H9 (cell line): ENCODE measurements around the gene MLLT3. TPM values are rescaled to one million over a fixed set of nuclear protein-coding genes. Genes with fewer than 3 reads are reported as not detected.

Source experiments
- DNase-seq: peaks from one replicate; pipeline ENCODE4 v3.0.0-alpha.2; 2017
- H2AFZ ChIP-seq: one replicate; pipeline ENCODE4 v1.6.1; 2013; ENCODE audit warnings: mild to moderate bottlenecking, low read length, control low read depth, moderate library complexity
- H2AK5ac ChIP-seq: 2 replicates; pipeline ENCODE4 v1.6.1; 2013; ENCODE audit warnings: low read length, control low read depth, mixed read lengths; ENCODE audit not compliant: insufficient read length
- H2BK120ac ChIP-seq: one replicate; pipeline ENCODE4 v1.6.1; 2013; ENCODE audit warnings: low read depth, mild to moderate bottlenecking, low read length, control low read depth, inconsistent platforms; ENCODE audit not compliant: poor library complexity, severe bottlenecking
- H2BK12ac ChIP-seq: 2 replicates; pipeline ENCODE4 v1.6.1; 2013; ENCODE audit warnings: low read length, control low read depth, mixed read lengths, low read depth; ENCODE audit not compliant: insufficient read length
- H2BK15ac ChIP-seq: 2 replicates; pipeline ENCODE4 v1.6.1; 2013; ENCODE audit warnings: low read depth, low read length, control low read depth
- H2BK20ac ChIP-seq: one replicate; pipeline ENCODE4 v1.6.1; 2013; ENCODE audit warnings: low read depth, mild to moderate bottlenecking, low read length, control low read depth, inconsistent platforms; ENCODE audit not compliant: poor library complexity, severe bottlenecking
- H2BK5ac ChIP-seq: 2 replicates; pipeline ENCODE4 v1.6.1; 2013; ENCODE audit warnings: low read length, control low read depth, mixed read lengths; ENCODE audit not compliant: insufficient read length
- H3K14ac ChIP-seq: 2 replicates; pipeline ENCODE4 v1.6.1; 2013; ENCODE audit warnings: low read length, control low read depth; ENCODE audit not compliant: insufficient read depth
- H3K18ac ChIP-seq: 2 replicates; pipeline ENCODE4 v1.6.1; 2013; ENCODE audit warnings: low read depth, mild to moderate bottlenecking, mixed read lengths, low read length, control low read depth; ENCODE audit not compliant: insufficient read length
- H3K23ac ChIP-seq: 2 replicates; pipeline ENCODE4 v1.6.1; 2013; ENCODE audit warnings: low read length, control low read depth, mixed read lengths, low read depth; ENCODE audit not compliant: insufficient read length
- H3K23me2 ChIP-seq: 2 replicates; pipeline ENCODE4 v1.6.1; 2013; ENCODE audit warnings: low read depth, mild to moderate bottlenecking, mixed read lengths, low read length, control low read depth; ENCODE audit not compliant: insufficient read length, poor library complexity, severe bottlenecking
- H3K27ac ChIP-seq: 2 replicates; pipeline ENCODE4 v1.5.1; 2013; ENCODE audit warnings: low read length, control low read depth, mixed read lengths, low read depth; ENCODE audit not compliant: insufficient read length
- H3K27me3 ChIP-seq: 2 replicates; pipeline ENCODE4 v1.6.1; 2013; ENCODE audit warnings: low read length, control low read depth, inconsistent platforms; ENCODE audit not compliant: insufficient read depth
- H3K4ac ChIP-seq: 2 replicates; pipeline ENCODE4 v1.6.1; 2013; ENCODE audit warnings: low read depth, mild to moderate bottlenecking, control low read depth, inconsistent platforms, low read length, moderate library complexity
- H3K4me1 ChIP-seq: 2 replicates; pipeline ENCODE4 v1.6.1; 2013; ENCODE audit warnings: low read length, control low read depth, inconsistent platforms; ENCODE audit not compliant: insufficient read depth
- H3K4me2 ChIP-seq: 2 replicates; pipeline ENCODE4 v1.6.1; 2013; ENCODE audit warnings: low read length, control low read depth, mixed read lengths; ENCODE audit not compliant: insufficient read length, insufficient read depth
- H3K56ac ChIP-seq: 2 replicates; pipeline ENCODE4 v1.6.1; 2013; ENCODE audit warnings: low read depth, mild to moderate bottlenecking, mixed read lengths, low read length, control low read depth; ENCODE audit not compliant: insufficient read length
- H3K79me1 ChIP-seq: 2 replicates; pipeline ENCODE4 v1.6.1; 2013; ENCODE audit warnings: low read depth, mild to moderate bottlenecking, moderate library complexity, low read length, control low read depth, inconsistent platforms; ENCODE audit not compliant: insufficient read depth, poor library complexity, severe bottlenecking
- H3K79me2 ChIP-seq: 2 replicates; pipeline ENCODE4 v1.6.1; 2013; ENCODE audit warnings: low read length, control low read depth, inconsistent platforms; ENCODE audit not compliant: insufficient read depth
- H3K9ac ChIP-seq: 2 replicates; pipeline ENCODE4 v1.6.1; 2013; ENCODE audit warnings: low read length, control low read depth, mixed read lengths; ENCODE audit not compliant: insufficient read length; ENCODE audit errors: extremely low read depth
- H3K9me3 ChIP-seq: one replicate; pipeline ENCODE4 v1.6.1; 2013; ENCODE audit warnings: low read depth, low read length, inconsistent platforms; ENCODE audit not compliant: control insufficient read depth
- H3T11ph ChIP-seq: one replicate; pipeline ENCODE4 v1.6.1; 2013; ENCODE audit warnings: mild to moderate bottlenecking, low read length, control low read depth, inconsistent platforms
- H4K20me1 ChIP-seq: one replicate; pipeline ENCODE4 v1.6.1; 2013; ENCODE audit not compliant: control insufficient read depth, insufficient read length, insufficient read depth
- H4K5ac ChIP-seq: 2 replicates; pipeline ENCODE4 v1.6.1; 2013; ENCODE audit warnings: low read depth, mild to moderate bottlenecking, mixed read lengths, low read length, control low read depth; ENCODE audit not compliant: insufficient read length
- H4K8ac ChIP-seq: replicated peaks from 2 replicates; pipeline ENCODE4 v1.6.1; 2013; ENCODE audit warnings: low read length, control low read depth, mixed read lengths, low read depth; ENCODE audit not compliant: insufficient read length
- H4K91ac ChIP-seq: 2 replicates; pipeline ENCODE4 v1.6.1; 2013; ENCODE audit warnings: low read depth, mild to moderate bottlenecking, moderate library complexity, mixed read lengths, low read length, control low read depth; ENCODE audit not compliant: insufficient read length
- H3K27ac Mint-ChIP-seq, 3 experiments: 2 replicates in 2 of 3; 3 replicates in 1 of 3; pipeline ENCODE4 v1.8.0; 2020 to 2021; ENCODE audit warnings: mixed read lengths in 3 of 3, mild to moderate bottlenecking in 1 of 3, moderate library complexity in 1 of 3
- H3K27me3 Mint-ChIP-seq: 2 replicates; pipeline ENCODE4 v1.8.0; 2021; ENCODE audit warnings: low read depth, mild to moderate bottlenecking, moderate library complexity, mixed read lengths
- H3K36me3 Mint-ChIP-seq, 3 experiments: 2 replicates in 2 of 3; 3 replicates in 1 of 3; pipeline ENCODE4 v1.8.0; 2020 to 2021; ENCODE audit warnings: low read depth in 3 of 3, mixed read lengths in 3 of 3; ENCODE audit not compliant: insufficient read depth in 1 of 3
- H3K4me1 Mint-ChIP-seq, 2 experiments: 2 replicates each; pipeline ENCODE4 v1.8.0; 2020; ENCODE audit warnings: mixed read lengths in 2 of 2
- H3K4me3 Mint-ChIP-seq, 2 experiments: 2 replicates in 1 of 2; 3 replicates in 1 of 2; pipeline ENCODE4 v1.8.0; 2020 to 2021; ENCODE audit warnings: mild to moderate bottlenecking in 2 of 2, mixed read lengths in 2 of 2, moderate library complexity in 1 of 2
- H3K9me3 Mint-ChIP-seq, 2 experiments: 2 replicates in 1 of 2; 3 replicates in 1 of 2; pipeline ENCODE4 v1.8.0; 2020; ENCODE audit warnings: mild to moderate bottlenecking in 2 of 2, mixed read lengths in 2 of 2, moderate library complexity in 1 of 2
- WGBS: extraction: QIAGEN DNeasy Blood & Tissue Kit; methylation state at CpG from one replicate; pipeline ENCODE4 v1.1.7; 2013; ENCODE audit warnings: missing lambda C conversion rate, low lambda C conversion rate, mixed read lengths; ENCODE audit not compliant: insufficient read length; ENCODE audit errors: extremely low coverage; 5-methylcytosine and 5-hydroxymethylcytosine counted together
- total RNA-seq: library from RNA; stranded (reverse); gene quantifications from 2 replicates; pipeline ENCODE4 v1.2.1, GENCODE V29; 2021
- TF ChIP-seq, protein P1 (sequence below): fragments of 200-600 bp; sonication (generic); conservative IDR thresholded peaks from 3 replicates; pipeline ENCODE4 v1.8.0; 2021; ENCODE audit warnings: antibody characterized with exemption, mild to moderate bottlenecking

MLLT3 gene
- total RNA-seq, 1 experiment from 2014 or later = 3.9 TPM

DNA sequence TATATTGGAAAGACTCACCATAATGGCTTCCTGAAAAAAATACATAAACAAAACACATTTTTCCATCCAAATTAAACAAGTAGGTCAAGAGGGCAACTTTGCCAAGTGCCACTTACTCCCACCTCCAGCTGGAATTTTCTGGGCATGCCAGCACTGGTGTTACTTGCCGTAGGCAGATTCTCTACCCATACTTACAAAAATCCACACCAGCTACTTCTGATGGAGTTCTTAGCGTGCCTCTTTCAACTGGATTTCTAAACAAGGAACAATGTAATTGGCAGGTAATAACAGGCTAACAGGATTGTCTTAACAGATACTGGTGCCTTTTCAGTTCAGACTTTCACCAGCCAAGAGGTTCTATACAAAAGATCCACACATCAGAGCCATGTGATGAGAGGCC is 301.4 kb downstream of the MLLT3 start:
- H3K18ac ChIP-seq = no peak overlapping the region
- TF ChIP-seq, protein P1, sequence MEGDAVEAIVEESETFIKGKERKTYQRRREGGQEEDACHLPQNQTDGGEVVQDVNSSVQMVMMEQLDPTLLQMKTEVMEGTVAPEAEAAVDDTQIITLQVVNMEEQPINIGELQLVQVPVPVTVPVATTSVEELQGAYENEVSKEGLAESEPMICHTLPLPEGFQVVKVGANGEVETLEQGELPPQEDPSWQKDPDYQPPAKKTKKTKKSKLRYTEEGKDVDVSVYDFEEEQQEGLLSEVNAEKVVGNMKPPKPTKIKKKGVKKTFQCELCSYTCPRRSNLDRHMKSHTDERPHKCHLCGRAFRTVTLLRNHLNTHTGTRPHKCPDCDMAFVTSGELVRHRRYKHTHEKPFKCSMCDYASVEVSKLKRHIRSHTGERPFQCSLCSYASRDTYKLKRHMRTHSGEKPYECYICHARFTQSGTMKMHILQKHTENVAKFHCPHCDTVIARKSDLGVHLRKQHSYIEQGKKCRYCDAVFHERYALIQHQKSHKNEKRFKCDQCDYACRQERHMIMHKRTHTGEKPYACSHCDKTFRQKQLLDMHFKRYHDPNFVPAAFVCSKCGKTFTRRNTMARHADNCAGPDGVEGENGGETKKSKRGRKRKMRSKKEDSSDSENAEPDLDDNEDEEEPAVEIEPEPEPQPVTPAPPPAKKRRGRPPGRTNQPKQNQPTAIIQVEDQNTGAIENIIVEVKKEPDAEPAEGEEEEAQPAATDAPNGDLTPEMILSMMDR = no peak
- no peak overlapping the region for H2BK5ac ChIP-seq
- peaks cover 0 to 3% (median 0%) of the 10 kb centered on the region in 3 experiments; a peak in 3 of 7 replicates for H3K36me3 Mint-ChIP-seq
- peaks cover 18 to 22% of the 10 kb centered on the region in 2 experiments for H3K4me1 Mint-ChIP-seq
- H3K4me2 ChIP-seq = no peak overlapping the region
- no peak overlapping the region for H3K9ac ChIP-seq
- no peaks in the 10 kb centered on the region for H3K23me2 ChIP-seq
- H3K4me1 ChIP-seq = no peaks in the 10 kb centered on the region
- H2BK15ac ChIP-seq = no peak overlapping the region
- H3K27me3 ChIP-seq = no peaks in the 10 kb centered on the region
- peaks cover 0 to 7% of the 10 kb centered on the region in 2 experiments; a peak in 2 of 5 replicates for H3K9me3 Mint-ChIP-seq
- H3K27ac Mint-ChIP-seq = no peak overlapping the region
- H3K27ac ChIP-seq = no peak overlapping the region
- H3K23ac ChIP-seq = no peak overlapping the region
- no peaks in the 10 kb centered on the region for H3K79me1 ChIP-seq
- no peak overlapping the region for H2BK20ac ChIP-seq
- no CpG with 5 or more reads among the region's 2 CpGs for WGBS
- H3K4me3 Mint-ChIP-seq = no peak overlapping the region
- no peaks in the 10 kb centered on the region; the same call in 1 of the 2 replicates for H3K27me3 Mint-ChIP-seq
- no peak overlapping the region for H3T11ph ChIP-seq
- no peak overlapping the region for H3K56ac ChIP-seq
- no peaks in the 10 kb centered on the region for H4K20me1 ChIP-seq
- H2BK120ac ChIP-seq = no peak overlapping the region
- H4K5ac ChIP-seq = no peak overlapping the region
- H3K9me3 ChIP-seq = no peaks in the 10 kb centered on the region
- H3K79me2 ChIP-seq = no peaks in the 10 kb centered on the region
- no peak overlapping the region for H3K14ac ChIP-seq
- no peak overlapping the region for H2AFZ ChIP-seq
- no peak overlapping the region for H4K91ac ChIP-seq
- no peak for DNase-seq
- no peak overlapping the region for H2BK12ac ChIP-seq
- no peak overlapping the region for H4K8ac ChIP-seq
- no peak overlapping the region for H2AK5ac ChIP-seq
- H3K4ac ChIP-seq = no peak overlapping the region
